ENCODE measurements around the gene BANP.
"Not testable (repeated sequence)": the region's sequence is repeated elsewhere in the genome, so short reads cannot be mapped to it uniquely, and the experiment has no call there.

BANP gene

GRCh38 chr16:88016386-88016785, 65.2 kb downstream of the BANP start:
- DNase-seq (ENCODE audit: low spot score) = not testable (repeated sequence)

- no peak for DNase-seq (ENCODE audit: low spot score)
Observed at GRCh38 chr16:88016964-88017363, 65.7 kb downstream of the BANP start.

- no peak for DNase-seq (ENCODE audit: low spot score)
Observed at GRCh38 chr16:88017587-88018101, 66.4 kb downstream of the BANP start.

- DNase-seq (ENCODE audit: low spot score) = not testable (repeated sequence)
Observed at GRCh38 chr16:88018382-88018781, 67.1 kb downstream of the BANP start.

GRCh38 chr16:88019041-88019820, 68.0 kb downstream of the BANP start:
- DNase-seq (ENCODE audit: low spot score) = not testable (repeated sequence)

- DNase-seq (ENCODE audit: low spot score) = no peak
Observed at GRCh38 chr16:88019821-88020515, 68.7 kb downstream of the BANP start.

GRCh38 chr16:88020516-88020885, 69.3 kb downstream of the BANP start:
- DNase-seq (ENCODE audit: low spot score) = no peak

GRCh38 chr16:88021041-88021970, 70.1 kb downstream of the BANP start:
- not testable (repeated sequence) for DNase-seq (ENCODE audit: low spot score)

- DNase-seq (ENCODE audit: low spot score) = no peak
Observed at GRCh38 chr16:88022076-88023042, 71.1 kb downstream of the BANP start.

GRCh38 chr16:88023366-88023765, 72.1 kb downstream of the BANP start:
- DNase-seq (ENCODE audit: low spot score) = no peak

- DNase-seq (ENCODE audit: low spot score) = no peak
Observed at GRCh38 chr16:88023786-88024185, 72.6 kb downstream of the BANP start.

- DNase-seq (ENCODE audit: low spot score) = not testable (repeated sequence)
Observed at GRCh38 chr16:88024491-88025085, 73.4 kb downstream of the BANP start.

GRCh38 chr16:88025086-88025492, 73.9 kb downstream of the BANP start:
- not testable (repeated sequence) for DNase-seq (ENCODE audit: low spot score)

- DNase-seq (ENCODE audit: low spot score) = not testable (repeated sequence)
Observed at GRCh38 chr16:88025828-88026555, 74.8 kb downstream of the BANP start.

GRCh38 chr16:88026964-88027938, 76.0 kb downstream of the BANP start:
- no peak for DNase-seq (ENCODE audit: low spot score)

GRCh38 chr16:88028177-88028930, 77.1 kb downstream of the BANP start:
- DNase-seq (ENCODE audit: low spot score) = not testable (repeated sequence)

- DNase-seq (ENCODE audit: low spot score) = no peak
Observed at GRCh38 chr16:88030498-88030897, 79.3 kb downstream of the BANP start.

GRCh38 chr16:88030961-88031360, 79.7 kb downstream of the BANP start:
- not testable (repeated sequence) for DNase-seq (ENCODE audit: low spot score)

Data from LoVo (cell line).